Skin epidermis (tissue), 12 donors: ENCODE results near the gene SREBF1.
A peak's percentile ranks its signal among the peaks of the same experiment; 100 is the strongest.

ENCODE experiments used
- H3K27ac ChIP-seq, 21 experiments: fragments of 200-600 bp; sonication (generic) in 11 of 21; one replicate each; pipeline ENCODE4 v1.5.0; 2020; ENCODE audit warnings: mild to moderate bottlenecking in 3 of 21, inconsistent platforms in 2 of 21, moderate library complexity in 2 of 21
- H3K4me3 ChIP-seq, 7 experiments: fragments of 200-600 bp; sonication (generic) in 2 of 7; one replicate each; pipeline ENCODE4 v1.5.0; 2020; ENCODE audit warnings: inconsistent platforms in 2 of 7, mild to moderate bottlenecking in 2 of 7, moderate library complexity in 1 of 7

The SREBF1 gene

GRCh38 chr17:17770632-17771044, 66.1 kb downstream of the SREBF1 start:
- H3K27ac ChIP-seq, result peak overlapping the region in 3 of 21 experiments; percentile 22 to 28 (median 27)
- H3K4me3 ChIP-seq, result no peak overlapping the region

- Histone ChIP-seq H3K4me3 (no peak overlapping the region), H3K27ac (peak overlapping the region in 3 of 21 experiments; percentile 27 to 52 (median 28))
These were observed 66.7 kb downstream of the SREBF1 start for GRCh38 chr17:17769869-17770631.

GRCh38 chr17:17768424-17769088, 68.2 kb downstream of the SREBF1 start:
- H3K27ac ChIP-seq, result peak overlapping the region in 3 of 21 experiments; percentile 13 to 60 (median 55)

GRCh38 chr17:17767887-17768418, 68.8 kb downstream of the SREBF1 start:
- no peak overlapping the region for H3K4me3 ChIP-seq
- no peak overlapping the region for H3K27ac ChIP-seq

More at GRCh38 chr17:17768424-17769088, 68.2 kb downstream of the SREBF1 start:
- no peak overlapping the region for H3K4me3 ChIP-seq

- no peak overlapping the region for H3K4me3 ChIP-seq
- peak overlapping the region in 3 of 21 experiments; percentile 25 to 58 (median 45) for H3K27ac ChIP-seq
These were observed 69.5 kb downstream of the SREBF1 start for GRCh38 chr17:17767154-17767869.

- H3K4me3 ChIP-seq, result no peak overlapping the region
- peak overlapping the region in 6 of 21 experiments; percentile 14 to 58 (median 34) for H3K27ac ChIP-seq
These were observed 70.1 kb downstream of the SREBF1 start for GRCh38 chr17:17766744-17767120.

GRCh38 chr17:17766077-17766743, 70.6 kb downstream of the SREBF1 start:
- H3K4me3 ChIP-seq, result no peak overlapping the region
- H3K27ac ChIP-seq, result peak overlapping the region in 8 of 21 experiments; percentile 8 to 65 (median 34)

GRCh38 chr17:17765359-17766076, 71.3 kb downstream of the SREBF1 start:
- Histone ChIP-seq H3K4me3 (no peak overlapping the region), H3K27ac (peak overlapping the region in 7 of 21 experiments; percentile 8 to 65 (median 20))

- Histone ChIP-seq H3K27ac (no peak overlapping the region), H3K4me3 (no peak overlapping the region)
These were observed 73.1 kb downstream of the SREBF1 start for GRCh38 chr17:17763734-17764133.

GRCh38 chr17:17763136-17763535, 73.7 kb downstream of the SREBF1 start:
- Histone ChIP-seq H3K27ac (no peak overlapping the region), H3K4me3 (no peak overlapping the region)

- H3K27ac ChIP-seq, result no peak overlapping the region
- H3K4me3 ChIP-seq, result no peak overlapping the region
These were observed 74.1 kb downstream of the SREBF1 start for GRCh38 chr17:17762744-17763105.
